ENCODE data around the gene CDCA4.

CDCA4 gene

GRCh38 chr14:104972301-104973134, 48.4 kb downstream of the CDCA4 start:
- DNase-seq: no peak

GRCh38 chr14:104971447-104972240, 49.2 kb downstream of the CDCA4 start:
- no peak for DNase-seq

- DNase-seq: no peak
Observed at GRCh38 chr14:104970231-104971068, 50.4 kb downstream of the CDCA4 start.

DNA sequence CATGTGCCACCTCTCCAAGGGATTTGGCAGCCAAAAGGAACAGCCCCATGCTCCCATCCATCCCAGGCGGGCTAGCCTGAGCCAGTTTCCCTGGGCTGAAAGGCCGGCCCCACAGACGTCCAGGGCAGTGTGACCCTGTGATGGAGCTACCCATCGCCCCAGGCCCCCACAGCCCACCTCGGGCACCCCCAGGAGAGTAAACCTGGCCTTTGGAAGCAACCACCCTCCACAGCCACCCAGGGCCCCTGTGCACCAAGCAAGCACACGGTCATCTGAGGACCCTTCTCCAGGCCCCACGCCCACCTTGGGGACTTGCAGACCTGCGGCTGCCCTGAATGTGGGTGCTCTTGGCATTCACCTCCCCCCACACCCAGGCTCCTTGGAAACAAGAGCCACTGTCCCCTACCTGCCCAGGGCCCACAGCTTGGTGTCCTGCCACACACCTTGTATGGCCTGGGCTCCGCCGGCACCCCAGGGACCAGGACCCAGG, 51.1 kb downstream of the CDCA4 start:
- DNase-seq: no peak

- DNase-seq: no peak
Observed at GRCh38 chr14:104968541-104969401, 52.1 kb downstream of the CDCA4 start.

GRCh38 chr14:104968153-104968527, 52.7 kb downstream of the CDCA4 start:
- DNase-seq: no peak

- DNase-seq: no peak
Observed at GRCh38 chr14:104967386-104968152, 53.3 kb downstream of the CDCA4 start.

- no peak for DNase-seq
Observed at GRCh38 chr14:104966981-104967385, 53.9 kb downstream of the CDCA4 start.

GRCh38 chr14:104966261-104966865, 54.5 kb downstream of the CDCA4 start:
- DNase-seq: no peak

DNA sequence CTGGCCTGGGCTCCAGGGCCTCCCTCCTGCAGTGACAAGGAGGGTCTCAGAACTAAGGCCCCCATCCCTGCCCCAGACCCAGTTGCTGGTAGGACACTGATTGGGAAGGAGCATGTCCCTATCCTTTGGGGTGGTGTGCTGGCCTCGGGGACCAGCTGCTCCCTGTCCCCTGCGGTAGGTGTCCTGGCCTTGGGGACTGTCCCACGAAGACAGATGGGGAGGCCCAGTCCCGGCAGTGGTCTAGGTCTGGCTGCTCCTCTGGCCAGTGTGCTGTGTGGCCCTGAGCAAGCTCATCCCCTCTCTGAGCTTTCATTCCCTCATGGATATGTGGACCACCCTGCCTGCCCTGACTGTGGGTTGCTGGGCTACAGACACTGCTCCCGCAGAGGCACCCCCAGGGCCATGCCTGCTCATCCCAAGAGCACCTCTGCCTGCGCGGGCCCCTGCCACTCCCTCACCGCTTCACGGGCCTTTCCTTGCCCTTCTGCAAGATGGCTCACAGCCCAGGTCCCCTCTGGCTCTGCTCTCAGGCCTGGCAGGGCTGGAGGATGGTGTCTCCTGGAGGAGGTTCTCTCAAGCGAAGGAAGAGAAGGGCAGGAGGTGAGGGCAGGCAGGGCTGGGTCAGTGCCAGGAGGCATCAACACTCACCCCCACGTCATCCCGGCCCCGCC, 55.2 kb downstream of the CDCA4 start:
- no peak for DNase-seq

DNA sequence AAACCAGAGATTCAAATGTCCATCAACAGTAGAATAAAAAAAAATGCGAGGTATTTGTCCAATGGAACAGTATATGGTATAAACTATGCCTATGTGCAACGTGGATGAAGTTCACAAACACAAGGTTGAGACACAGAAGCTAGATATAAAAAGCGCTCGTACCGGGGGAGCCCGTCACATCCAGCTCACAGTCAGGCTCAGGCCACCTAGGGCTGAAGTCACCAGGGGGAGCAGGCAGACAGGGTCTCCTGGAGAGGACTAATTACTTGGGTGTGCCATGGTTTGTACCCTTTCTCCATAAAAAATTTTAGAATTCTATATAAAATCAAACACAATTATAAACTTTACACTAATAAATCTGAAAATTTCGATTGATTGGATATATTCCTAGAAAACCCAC, 56.3 kb downstream of the CDCA4 start:
- DNase-seq: no peak

Data from activated CD4-positive, alpha-beta T cell treated with anti-CD3 and anti-CD28 coated beads, Interleukin-2, Interleukin-6, amounts not matched to agents 100 ng/mL and 50 ng/mL, durations not matched to agents 16 hours and 8 hours (primary cell).